Hematopoietic multipotent progenitor cell treated with erythropoietin and hydrocortisone succinate and interleukin-3 and kit ligand, for 17 days (in vitro differentiated cells): ENCODE results near the gene PATL2.
A peak's percentile ranks its signal among the peaks of the same experiment; 100 is the strongest.
"Not testable (repeated sequence)": the region's sequence is repeated elsewhere in the genome, so short reads cannot be mapped to it uniquely, and the experiment has no call there.

Experiments
- DNase-seq: peaks from one replicate; pipeline ENCODE4 v3.0.0-alpha.2; 2015; ENCODE audit warnings: low spot score

The PATL2 gene

DNA sequence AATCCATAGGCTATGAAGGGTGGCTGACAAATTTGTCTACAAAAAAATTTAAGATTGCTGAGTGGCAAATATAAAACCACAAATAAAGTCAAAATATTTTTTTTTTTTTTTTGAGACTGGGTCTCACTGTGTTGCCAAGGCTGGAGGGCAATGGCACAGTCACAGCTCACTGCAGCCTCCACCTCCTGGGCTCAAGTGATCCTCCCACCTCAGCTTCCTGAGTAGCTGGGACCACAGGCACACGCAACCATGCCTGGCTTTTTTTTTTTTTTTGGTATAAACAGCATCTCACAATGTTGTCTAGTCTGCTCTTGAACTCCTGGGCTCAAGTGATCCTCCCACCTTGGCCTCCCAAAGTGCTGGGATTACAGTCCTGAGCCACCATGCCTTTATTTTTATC lies 20.9 kb downstream of the PATL2 start:
- not testable (repeated sequence) for DNase-seq

DNA sequence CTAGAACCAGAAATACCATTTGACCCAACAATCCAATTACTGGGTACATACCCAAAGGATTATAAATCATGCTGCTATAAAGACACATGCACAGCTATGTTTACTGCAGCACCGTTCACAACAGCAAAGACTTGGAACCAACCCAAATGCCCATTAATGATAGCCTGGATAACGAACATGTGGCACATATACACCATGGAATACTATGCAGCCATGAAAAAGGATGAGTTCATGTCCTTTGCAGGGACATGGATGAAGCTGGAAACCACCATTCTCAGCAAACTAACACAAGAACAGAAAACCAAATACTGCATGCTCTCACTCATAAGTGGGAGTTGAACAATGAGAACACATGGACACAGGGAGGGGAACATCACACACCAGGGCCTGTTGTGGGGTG lies 21.8 kb downstream of the PATL2 start:
- not testable (repeated sequence) for DNase-seq

DNA sequence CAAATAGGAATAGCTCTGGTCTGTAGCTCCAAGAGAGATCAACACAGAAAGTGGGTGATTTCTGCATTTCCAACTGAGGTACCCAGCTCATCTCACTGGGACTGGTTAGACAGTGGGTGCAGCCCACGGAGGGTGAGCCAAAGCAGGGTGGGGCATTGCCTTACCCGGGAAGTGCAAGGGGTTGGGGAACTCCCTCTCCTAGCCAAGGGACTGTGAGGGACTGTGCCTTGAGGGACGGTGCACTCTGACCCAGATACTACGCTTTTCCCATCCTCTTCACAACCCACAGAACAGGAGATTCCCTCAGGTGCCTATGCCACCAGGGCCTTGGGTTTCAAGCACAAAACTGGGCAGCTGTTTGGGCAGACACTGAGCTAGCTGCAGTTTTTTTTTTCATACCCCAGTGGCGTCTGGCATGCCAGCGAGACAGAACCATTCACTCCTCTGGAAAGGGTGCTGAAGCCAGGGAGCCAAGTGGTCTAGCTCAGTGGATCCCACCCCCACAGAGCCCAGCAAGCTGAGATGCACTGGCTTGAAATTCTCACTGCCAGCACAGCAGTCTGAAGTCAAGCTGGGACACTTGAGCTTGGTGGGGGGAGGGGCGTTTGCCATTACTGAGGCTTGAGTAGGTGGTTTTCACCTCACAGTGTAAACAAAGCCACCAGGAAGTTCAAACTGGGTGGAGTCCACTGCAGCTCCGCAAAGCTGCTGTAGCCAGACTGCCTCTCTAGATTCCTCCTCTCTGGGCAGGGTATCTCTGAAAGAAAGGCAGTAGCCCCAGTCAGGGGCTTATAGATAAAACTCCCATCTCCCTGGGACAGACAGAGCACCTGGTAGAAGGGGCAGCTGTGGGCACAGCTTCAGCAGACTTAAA lies 28.1 kb downstream of the PATL2 start:
- not testable (repeated sequence) for DNase-seq

DNA sequence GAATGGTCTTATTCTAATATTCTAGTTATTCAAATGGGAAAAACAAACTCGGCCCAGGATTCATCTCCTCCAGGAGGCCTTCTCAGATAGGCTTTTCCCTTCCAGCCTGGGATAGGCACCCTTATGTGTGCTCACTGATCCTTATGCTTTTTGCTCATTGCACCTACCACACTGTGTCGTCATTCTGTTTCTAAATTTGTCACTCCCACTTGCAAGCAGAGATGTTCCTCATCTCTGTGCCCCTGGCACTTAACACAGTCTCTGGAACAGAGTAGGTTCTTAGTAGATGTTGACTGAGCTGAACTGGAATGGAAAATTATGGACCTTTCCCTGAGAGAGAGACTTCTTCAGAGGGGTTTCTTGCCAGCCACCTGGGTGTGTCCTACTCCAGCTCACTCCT lies 28.9 kb downstream of the PATL2 start:
- no peak for DNase-seq

DNA sequence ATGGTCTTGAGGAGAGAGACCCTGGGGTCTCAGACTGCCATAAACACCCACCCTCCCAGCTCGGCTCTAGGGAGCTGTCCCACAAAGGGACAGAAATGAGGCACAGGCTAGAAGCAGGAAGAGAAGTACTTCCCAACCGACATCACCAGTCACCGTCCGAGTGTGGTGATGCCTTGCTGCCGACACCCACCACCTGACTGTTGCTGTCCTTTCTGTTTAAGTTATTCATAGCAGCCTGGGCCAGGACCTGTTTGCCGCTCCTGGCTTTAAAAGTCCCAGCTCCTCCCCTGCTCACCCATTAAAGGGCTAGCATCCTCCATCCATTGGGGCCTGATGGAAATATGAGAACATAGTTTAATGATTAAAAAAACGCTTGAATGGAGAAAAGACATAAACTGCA lies 34.4 kb downstream of the PATL2 start:
- DNase-seq = no peak

DNA sequence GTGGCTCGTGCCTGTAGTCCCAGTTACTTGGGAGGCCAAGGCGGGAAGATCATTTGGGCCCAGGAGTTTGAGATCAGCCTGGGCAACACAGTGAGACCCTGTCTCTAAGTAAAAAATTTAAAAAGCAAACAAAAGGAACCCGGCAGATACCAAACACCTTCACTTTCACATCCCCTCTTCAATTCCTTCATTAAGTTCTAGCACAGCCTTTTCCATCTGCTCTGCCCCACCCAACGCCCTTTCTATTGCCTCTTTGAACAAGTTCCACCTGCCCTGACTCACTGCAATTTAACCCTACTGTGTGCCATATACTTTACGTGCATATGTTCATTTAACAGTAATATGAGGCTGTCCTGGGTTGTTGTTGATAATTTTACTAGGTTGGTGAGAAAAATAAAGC lies 35.2 kb downstream of the PATL2 start:
- no peak for DNase-seq

DNA sequence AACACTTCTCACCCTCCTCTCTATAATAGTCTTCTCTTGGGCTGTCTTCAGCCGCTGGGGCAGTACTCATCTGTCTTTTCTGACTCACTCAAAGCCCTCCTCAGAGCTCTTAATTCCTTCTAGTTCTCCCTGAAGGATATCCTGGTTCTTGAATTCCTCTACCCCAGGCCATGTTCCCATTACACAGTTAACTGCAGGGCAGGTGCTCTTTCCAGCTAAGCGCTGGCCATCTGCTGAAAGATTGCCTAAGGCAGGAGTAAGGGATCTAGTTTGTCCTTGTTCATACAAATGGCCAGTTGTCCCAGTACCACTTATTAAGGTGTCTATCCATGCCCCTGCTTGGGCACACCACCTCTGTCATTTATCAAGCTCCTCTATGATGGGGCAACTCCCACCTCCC lies 37.5 kb downstream of the PATL2 start:
- DNase-seq = no peak

DNA sequence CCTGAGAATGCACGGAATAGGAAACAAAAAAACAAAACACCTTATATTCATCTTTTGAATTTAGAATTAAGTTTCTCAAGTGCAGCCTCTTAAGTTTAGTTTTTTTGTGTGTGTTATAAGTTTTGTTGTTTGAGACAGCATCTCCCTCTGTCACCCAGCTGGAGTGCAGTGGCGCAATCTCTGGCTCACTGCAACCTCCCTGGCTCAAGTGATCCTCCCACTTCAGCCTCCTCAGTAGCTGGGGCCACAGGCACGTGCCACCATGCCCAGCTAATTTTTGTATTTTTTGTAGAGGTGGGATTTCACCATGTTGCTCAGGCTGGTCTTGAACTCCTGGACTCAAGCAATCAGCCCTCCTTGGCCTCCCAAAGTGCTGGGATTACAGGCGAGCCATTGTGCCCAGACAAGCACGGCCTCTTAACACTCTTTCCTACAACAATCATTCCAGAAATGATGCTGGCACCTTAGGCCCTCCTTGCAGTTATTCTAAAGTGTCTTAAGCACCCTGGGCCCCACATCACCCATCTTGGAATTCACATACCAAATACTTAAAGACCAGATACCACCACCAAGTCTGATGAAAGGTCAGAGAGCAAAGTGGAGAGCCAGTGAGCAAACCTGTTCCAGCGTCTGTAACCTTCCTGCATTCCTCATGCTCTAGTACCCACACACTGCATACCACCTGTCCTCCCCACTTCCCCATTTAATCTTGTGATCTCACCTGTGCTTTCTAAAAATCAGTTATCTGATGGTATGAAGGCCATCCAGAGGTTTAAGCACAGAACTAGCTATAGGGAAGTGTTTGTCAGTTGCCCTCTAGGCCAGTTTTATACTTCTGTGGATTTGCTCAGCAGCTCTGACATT lies 40.8 kb downstream of the PATL2 start:
- no peak for DNase-seq

DNA sequence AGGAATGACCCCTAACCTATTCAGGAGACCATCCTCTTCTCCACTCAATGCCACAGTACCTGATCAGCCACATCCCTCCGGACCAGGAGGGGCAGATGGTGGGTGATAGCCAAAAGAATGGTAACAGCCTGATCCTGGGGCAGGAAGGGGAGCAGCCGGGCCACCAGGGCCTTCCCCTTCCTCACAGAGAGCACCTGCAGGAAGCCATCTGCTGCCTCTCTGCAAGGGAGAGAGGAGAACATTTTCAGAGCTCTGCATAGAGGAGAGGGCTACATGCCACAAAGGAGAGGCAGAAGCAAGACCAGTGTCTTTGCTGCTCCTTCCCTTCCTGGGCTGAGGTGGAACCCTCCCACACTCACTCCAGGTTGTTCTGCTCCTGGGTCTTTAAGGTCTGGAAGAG lies 42.2 kb downstream of the PATL2 start:
- DNase-seq = no peak

DNA sequence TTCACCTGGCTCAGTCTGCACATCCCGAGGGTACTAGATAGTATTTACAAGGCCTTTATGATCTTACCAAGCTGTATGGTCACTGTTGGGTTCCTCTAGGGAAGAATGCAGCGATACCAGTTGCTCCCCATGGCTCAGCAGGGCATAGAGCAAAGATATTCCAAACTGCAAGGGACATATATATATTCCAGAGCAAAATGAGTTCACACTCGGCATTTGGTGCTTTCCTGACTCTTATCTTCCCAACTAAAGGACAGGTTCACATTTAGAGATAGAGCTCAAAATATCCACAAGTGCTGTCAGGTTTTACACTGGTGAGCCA lies 44.1 kb downstream of the PATL2 start:
- no peak for DNase-seq

DNA sequence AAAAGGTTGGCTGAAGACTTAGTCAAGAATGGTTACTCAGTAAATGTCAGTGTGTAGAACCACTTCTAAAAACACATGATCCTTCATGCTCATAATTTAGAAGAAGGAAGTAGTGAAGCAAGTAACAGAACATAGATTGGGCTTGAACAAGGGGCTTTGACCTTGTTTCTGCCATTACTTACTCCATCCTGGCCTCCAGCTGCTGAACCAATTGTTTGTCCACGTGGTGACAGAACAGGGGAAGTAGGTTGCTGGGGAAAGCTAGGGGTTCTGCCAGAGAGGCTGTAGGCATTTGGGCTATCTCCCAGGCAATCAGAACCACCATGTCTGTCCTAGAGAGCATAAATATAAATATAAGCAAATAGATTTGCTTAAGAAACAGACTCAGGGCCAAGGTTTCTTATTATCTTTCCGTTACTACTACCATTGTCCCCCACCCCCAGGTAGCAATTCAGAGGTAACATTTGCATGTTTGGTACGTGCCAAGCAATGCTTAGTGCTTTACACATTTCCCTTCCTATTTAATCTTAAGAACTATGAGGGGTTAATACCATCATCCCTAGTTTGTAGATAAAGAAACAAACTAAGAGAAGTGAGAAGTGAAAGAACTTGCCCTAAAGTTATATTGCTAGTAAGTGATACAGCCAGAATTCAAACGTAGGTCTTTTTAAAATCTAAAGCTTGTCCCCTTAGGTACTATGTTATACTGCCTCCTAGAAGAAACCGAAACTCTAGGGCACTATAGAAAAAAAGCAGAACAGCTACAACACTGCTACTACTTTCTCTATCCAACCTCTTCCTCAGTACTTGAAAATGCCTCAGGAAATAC lies 44.7 kb downstream of the PATL2 start:
- no peak for DNase-seq

DNA sequence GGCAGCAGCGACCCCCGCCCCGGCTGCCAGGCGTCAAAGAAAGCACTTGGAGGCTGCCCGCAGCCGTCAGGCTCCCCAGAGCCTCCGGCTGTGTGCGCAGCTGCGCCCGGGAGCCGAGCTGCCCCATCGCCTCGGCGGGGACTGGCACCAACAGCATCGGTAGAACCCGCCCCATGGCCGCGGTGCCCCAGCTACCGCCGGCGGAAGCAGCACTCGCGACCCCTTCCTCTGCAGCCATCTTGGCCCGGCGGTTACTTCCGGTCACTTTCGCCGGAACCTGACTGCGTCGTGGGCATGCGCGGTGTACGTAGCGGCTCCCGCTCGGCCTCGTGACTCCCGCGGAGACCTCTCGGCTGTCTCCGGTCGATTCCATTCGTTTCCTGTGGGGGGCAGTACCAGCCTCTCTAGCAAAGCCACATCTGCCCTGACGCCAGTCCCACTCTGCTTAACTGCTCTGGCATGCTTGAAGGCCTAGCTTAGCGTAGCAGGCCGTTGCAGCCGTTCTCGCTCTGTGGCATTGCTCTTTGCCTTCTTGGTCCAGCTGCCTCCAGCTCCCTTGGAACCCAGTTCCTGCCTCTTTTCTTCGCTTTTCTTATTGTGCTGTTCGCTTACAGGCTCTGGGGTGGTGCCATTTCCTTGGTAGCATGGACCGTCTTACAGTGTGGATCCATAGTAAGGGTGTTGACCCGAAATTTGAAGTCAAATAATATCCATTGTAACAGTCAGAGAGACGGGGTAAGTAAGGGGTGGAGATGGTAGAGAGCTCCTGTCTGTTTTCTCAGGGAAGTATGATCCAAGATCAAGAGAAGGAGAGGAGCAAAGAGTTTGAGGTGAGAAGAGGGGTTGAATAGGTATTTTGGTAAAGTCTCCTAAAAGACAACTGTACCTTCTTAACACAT lies 47.5 kb downstream of the PATL2 start, which contains the start of gene SPG11:
TSS of gene SPG11 (minus strand) at position 253 of the 899 bp plus-strand sequence. CDS start at position 238, 15 bp downstream.
- peak; percentile 97 for DNase-seq

DNA sequence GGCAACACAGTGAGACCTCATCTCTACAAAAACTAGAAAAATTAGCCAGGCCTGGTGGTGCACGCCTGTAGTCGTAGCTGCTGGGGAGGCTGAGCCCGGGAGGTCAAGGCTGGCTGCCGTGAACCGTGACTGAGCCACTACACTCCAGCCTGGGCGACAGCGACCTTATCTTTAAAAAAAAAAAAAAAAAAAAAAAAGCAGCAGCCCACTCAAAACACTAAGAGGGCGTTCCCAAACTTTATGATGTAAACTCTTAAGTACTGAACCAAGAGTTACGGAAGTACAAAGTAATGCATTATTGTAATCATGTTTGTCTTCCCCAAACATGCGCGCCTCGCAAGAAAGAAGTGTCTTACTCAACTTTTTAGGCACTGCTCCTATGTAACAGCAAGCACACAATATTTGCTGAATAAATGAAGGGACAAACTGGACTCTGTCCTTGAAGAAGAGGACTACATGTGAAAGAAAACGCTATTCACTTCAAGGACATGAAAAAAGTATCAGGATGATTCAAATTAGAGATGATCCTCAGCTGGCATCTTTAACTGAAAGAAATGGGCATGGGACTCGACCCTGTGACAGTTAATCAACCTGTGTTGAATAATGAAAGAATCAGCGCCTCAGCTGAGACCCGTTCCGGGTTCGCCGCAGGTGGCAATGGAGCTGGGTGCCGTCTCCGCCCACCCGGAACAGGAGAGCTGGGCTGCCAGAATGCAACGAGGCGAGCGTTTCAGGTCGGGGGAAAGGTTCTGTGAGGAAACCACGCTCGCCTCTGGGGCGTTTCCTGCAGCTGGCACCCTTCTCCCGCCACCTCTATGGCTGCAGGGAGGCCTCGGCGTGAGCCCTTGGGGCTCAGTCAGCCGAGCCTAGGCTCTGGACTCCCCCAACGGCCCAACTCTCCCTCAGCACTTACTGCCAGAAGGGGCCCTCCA lies 48.4 kb downstream of the PATL2 start:
- DNase-seq = peak; percentile 69

DNA sequence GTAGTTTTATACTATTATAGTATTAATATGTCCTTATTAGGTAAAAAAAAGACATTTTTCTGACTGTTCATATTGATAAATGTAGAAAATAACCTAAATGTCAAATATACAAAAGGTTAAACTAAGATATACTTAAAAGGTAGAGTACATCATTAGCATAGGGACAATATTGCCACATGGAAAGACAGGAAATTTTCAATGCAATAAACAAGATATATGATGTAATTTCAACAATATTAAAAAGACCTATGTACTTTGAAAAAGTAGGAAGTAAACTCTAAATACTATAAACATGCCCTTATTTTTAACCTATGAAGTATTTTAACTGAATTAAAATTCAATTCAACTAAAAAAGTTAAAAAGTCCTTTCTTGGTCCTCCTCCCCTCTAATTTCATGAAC lies 49.5 kb downstream of the PATL2 start:
- DNase-seq = no peak

DNA sequence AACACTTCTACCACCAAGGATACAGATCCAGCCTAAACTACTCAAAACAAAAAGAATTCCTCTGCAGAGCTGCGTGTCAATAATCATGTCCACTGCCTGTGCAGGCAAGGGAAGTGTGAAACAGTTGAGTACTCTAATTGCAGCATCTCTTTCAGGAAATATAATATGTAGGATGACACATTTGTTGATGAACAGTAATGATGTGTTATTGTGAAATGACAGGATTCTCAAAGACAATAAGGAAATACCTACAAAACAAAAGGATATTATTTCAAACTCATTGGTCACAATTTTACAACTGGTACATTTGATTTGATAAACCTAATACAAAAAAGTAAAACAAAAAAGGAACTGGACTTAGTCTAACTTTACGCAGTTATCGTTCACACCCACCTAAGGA lies 52.1 kb downstream of the PATL2 start:
- DNase-seq = no peak

DNA sequence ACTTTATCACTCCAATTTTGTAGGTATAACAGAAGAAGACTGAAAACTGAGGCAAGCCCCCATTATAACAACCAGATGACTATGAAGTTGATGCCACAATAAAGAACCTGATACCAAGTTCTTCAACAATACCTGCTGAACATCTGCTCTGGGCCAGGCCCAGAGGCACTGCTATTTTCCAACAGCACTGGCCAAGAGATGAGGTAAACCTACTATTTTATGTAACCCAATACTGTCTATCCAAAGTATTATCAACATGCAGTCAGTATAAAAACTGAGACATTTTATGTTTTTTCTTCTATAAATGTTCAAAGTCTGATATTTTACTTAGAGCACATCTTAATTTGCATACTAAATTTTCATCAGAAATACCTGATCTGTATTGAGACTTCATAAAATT lies 53.7 kb downstream of the PATL2 start:
- no peak for DNase-seq

DNA sequence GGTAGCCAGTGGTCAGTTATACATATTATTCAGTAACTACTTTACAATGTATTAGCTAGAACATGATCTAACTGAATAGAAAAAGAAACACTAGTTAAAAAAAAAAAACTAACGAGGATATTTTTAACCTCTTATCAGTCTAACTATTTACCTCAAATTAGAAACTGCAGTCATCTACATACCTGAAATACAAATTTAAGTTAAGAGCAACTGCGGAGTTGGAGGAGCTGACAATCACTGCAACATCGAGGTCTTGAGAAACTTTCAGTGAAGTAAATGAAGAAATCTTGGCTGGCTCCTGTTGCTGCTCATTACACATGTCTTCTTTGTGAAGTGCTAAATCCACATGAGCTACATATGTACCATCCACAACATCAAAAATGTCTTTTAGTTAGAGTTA lies 54.2 kb downstream of the PATL2 start:
- no peak for DNase-seq

DNA sequence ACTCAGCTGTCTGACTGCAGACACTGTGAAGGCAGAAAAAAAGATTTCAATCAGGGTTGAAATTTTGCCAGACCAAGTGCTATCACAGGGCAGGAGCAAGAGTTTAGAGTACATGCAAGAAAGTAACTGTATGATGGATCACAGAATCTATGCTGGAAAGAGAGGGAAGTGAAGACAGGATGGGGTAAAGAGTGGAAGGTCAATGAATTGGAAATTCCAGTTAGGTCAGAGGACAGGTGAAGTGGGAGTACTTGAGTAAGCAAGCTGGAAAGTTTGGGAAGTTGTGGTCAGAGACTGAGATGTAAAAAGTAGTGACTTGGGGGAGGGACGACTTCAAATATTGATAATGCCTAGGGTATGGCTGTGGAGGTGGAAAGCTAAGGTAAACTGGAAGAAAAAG lies 54.8 kb downstream of the PATL2 start:
- DNase-seq = no peak

DNA sequence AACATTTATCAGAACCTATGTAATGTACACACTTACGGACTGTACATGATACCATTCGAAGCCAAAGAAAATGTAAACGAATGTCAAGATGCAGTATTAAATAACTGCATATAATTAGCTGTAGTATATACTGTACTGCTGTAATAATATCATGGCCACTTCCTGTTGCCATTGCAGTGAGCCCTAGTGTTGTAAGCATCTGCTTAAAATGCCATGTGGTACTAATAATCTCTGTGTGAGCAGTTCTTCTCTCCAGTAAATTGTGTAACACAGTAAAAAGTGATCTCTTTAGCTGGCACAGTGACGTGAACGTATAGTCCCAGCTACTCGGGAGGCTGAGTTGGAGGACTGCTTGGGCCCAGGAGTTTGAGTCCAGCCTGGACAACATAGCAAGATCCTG lies 56.3 kb downstream of the PATL2 start:
- DNase-seq = no peak

DNA sequence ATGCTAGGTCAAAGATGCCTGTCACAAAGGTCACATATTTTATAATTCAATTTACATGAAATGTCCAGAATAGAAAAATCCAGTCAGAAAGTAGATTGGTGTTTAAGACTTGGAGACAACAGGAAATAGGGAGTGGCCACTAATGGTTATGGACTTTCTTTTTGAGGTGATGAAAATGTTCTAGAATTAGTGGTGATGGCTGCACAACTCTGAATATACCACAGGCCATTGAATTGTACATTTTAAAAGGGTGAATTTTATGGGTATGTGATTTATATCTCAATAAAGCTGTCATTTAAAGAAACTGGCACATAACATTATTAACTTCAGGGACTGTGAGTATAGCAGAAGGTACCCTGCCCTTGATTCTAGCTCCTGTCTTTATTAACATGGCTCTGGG lies 63.5 kb downstream of the PATL2 start:
- DNase-seq = no peak
